HCT116 (cell line): Measurements from ENCODE around the gene FOXN3. TPM values are rescaled to one million over a fixed set of nuclear protein-coding genes. Genes with fewer than 3 reads are reported as not detected.

ENCODE experiments used
- ATAC-seq: fragments of 200-7000 bp; cut with Tn5 transposase; 2 replicates; pipeline ENCODE4 v1.9.1; 2020; ENCODE audit warnings: mild to moderate bottlenecking, moderate library complexity
- BruUV-seq: library from RNA; stranded (reverse); fragments of 400-500 nt; replicated peaks from 2 replicates; lab custom pipeline; 2021; lab: Mats Ljungman, UMichigan
- CTCF ChIA-PET: fragments of 300-600 bp; sonication (Branson Sonifier 250); formaldehyde crosslinking; loops from one replicate; lab custom pipeline; 2021; ENCODE audit warnings: antibody characterized with exemption; lab: Charles Lee
- POLR2A ChIA-PET: fragments of 300-600, 350-600 bp; sonication (Branson Sonifier 250); formaldehyde crosslinking; loops from one replicate; lab custom pipeline; 2021; ENCODE audit warnings: antibody characterized with exemption; lab: Charles Lee
- RAD21 ChIA-PET, 2 experiments: fragments of 300-600 bp; sonication (Branson Sonifier 250); formaldehyde crosslinking; loops; one replicate each; lab custom pipeline; 2023; ENCODE audit warnings: low total read pairs in 2 of 2; ENCODE audit not compliant: uncharacterized antibody in 2 of 2, unreplicated experiment in 2 of 2, low non-redundant PET in 1 of 2; lab: Charles Lee
- DNase-seq: peaks from one replicate; pipeline ENCODE4 v3.0.0-alpha.2; 2010; ENCODE audit warnings: low read depth, low spot score
- H2AFZ ChIP-seq: fragments of 200-600 bp; shearing (Covaris generic), sonication (generic); 2 replicates; pipeline ENCODE4 v1.6.1; 2017; ENCODE audit warnings: low read depth, mixed run types, mixed read lengths, antibody characterized with exemption, low read length; ENCODE audit not compliant: poor library complexity, severe bottlenecking
- H3K27ac ChIP-seq: 2 replicates; pipeline ENCODE4 v1.5.1; 2012; ENCODE audit warnings: low read depth, low read length
- H3K27me3 ChIP-seq: fragments of 200-600 bp; sonication (generic); 2 replicates; pipeline ENCODE4 v1.6.1; 2016; ENCODE audit warnings: mixed run types, low read length, mixed read lengths; ENCODE audit not compliant: insufficient read depth
- H3K36me3 ChIP-seq, 2 experiments: fragments of 200-500 bp in 1 of 2; fragments of 200-600 bp in 1 of 2; sonication (Bioruptor generic) in 1 of 2; sonication (generic) in 1 of 2; 2 replicates each; pipeline versions ENCODE4 v1.5.1 to v1.6.1; 2014 to 2016; ENCODE audit warnings: low read length in 2 of 2, inconsistent platforms in 1 of 2, mixed read lengths in 1 of 2, mixed run types in 1 of 2; ENCODE audit not compliant: insufficient read depth in 2 of 2, control insufficient read depth in 1 of 2
- H3K4me1 ChIP-seq, 2 experiments: fragments of 200-600 bp in 1 of 2; sonication (generic) in 1 of 2; 2 replicates each; pipeline versions ENCODE4 v1.5.1 to v1.6.1; 2012 to 2017; ENCODE audit warnings: low read length in 2 of 2, inconsistent platforms in 1 of 2, mild to moderate bottlenecking in 1 of 2, mixed read lengths in 1 of 2, mixed run types in 1 of 2, moderate library complexity in 1 of 2; ENCODE audit not compliant: insufficient read depth in 2 of 2, control insufficient read depth in 1 of 2
- H3K4me2 ChIP-seq: fragments of 200-600 bp; sonication (generic); 2 replicates; pipeline ENCODE4 v1.6.1; 2017; ENCODE audit warnings: mixed run types, low read length, mixed read lengths
- H3K4me3 ChIP-seq, 2 experiments: fragments of 200-600 bp in 1 of 2; sonication (generic) in 1 of 2; replicated peaks in 1 of 2; 2 replicates each; pipeline ENCODE4 v1.5.1; 2011 to 2016; ENCODE audit warnings: low read length in 2 of 2, control low read depth in 1 of 2, low read depth in 1 of 2, mild to moderate bottlenecking in 1 of 2, mixed read lengths in 1 of 2, mixed run types in 1 of 2
- H3K79me2 ChIP-seq: fragments of 200-600 bp; sonication (generic); 2 replicates; pipeline ENCODE4 v1.6.1; 2017; ENCODE audit warnings: mild to moderate bottlenecking, mixed run types, low read length, moderate library complexity, mixed read lengths; ENCODE audit not compliant: insufficient read depth
- H3K9ac ChIP-seq: fragments of 200-600 bp; sonication (generic); 2 replicates; pipeline ENCODE4 v1.6.1; 2016; ENCODE audit warnings: low read length, mixed read lengths
- H3K9me2 ChIP-seq: fragments of 200-600 bp; sonication (generic), shearing (Covaris generic); 2 replicates; pipeline ENCODE4 v1.6.1; 2017; ENCODE audit warnings: mixed run types, mild to moderate bottlenecking, moderate library complexity; ENCODE audit not compliant: insufficient read depth
- H3K9me3 ChIP-seq, 2 experiments: fragments of 200-500 bp in 1 of 2; fragments of 200-600 bp in 1 of 2; sonication (Bioruptor generic) in 1 of 2; sonication (generic) in 1 of 2; 2 replicates each; pipeline ENCODE4 v1.6.1; 2014 to 2017; ENCODE audit warnings: low read length in 2 of 2, mixed read lengths in 2 of 2, inconsistent platforms in 1 of 2, low read depth in 1 of 2, mild to moderate bottlenecking in 1 of 2, mixed run types in 1 of 2, moderate library complexity in 1 of 2; ENCODE audit not compliant: control insufficient read depth in 1 of 2, insufficient read depth in 1 of 2
- H4K20me1 ChIP-seq: fragments of 200-600 bp; sonication (generic), shearing (Covaris generic); 2 replicates; pipeline ENCODE4 v1.6.1; 2017; ENCODE audit warnings: mixed run types, mild to moderate bottlenecking, moderate library complexity; ENCODE audit not compliant: insufficient read depth
- CBX3 ChIP-seq: IDR thresholded peaks from 2 replicates; pipeline ENCODE4 v1.6.1; 2012; ENCODE audit warnings: low read depth
- CTCF ChIP-seq, 3 experiments: fragments of 200-600 bp in 1 of 3; sonication (generic) in 1 of 3; IDR thresholded peaks in 2 of 3; conservative IDR thresholded peaks in 1 of 3; 2 replicates each; pipeline ENCODE4 v1.5.1; 2012 to 2017; ENCODE audit warnings: low read depth in 2 of 3, low read length in 2 of 3, antibody characterized with exemption in 1 of 3, borderline replicate concordance in 1 of 3, control low read depth in 1 of 3, mild to moderate bottlenecking in 1 of 3, mixed read lengths in 1 of 3, mixed run types in 1 of 3, moderate library complexity in 1 of 3; ENCODE audit not compliant: insufficient read depth in 1 of 3
- EGR1 ChIP-seq: IDR thresholded peaks from 2 replicates; pipeline ENCODE4 v1.6.1; 2012; ENCODE audit warnings: low read depth
- EZH2 ChIP-seq: fragments of 200-600 bp; sonication (generic); IDR thresholded peaks from 2 replicates; pipeline ENCODE4 v1.6.1; 2017; ENCODE audit warnings: antibody characterized with exemption, mixed run types
- POLR2A ChIP-seq: IDR thresholded peaks from 2 replicates; pipeline ENCODE4 v1.7.0; 2011; ENCODE audit warnings: borderline replicate concordance; ENCODE audit not compliant: insufficient read depth, insufficient read length; ENCODE audit errors: extremely low read depth
- POLR2AphosphoS5 ChIP-seq: IDR thresholded peaks from 2 replicates; pipeline ENCODE4 v1.6.1; 2011; ENCODE audit warnings: mild to moderate bottlenecking, low read depth, low read length, moderate library complexity
- RAD21 ChIP-seq: IDR thresholded peaks from 2 replicates; pipeline ENCODE4 v1.6.1; 2012; ENCODE audit warnings: low read depth, mild to moderate bottlenecking
- SIN3A ChIP-seq: IDR thresholded peaks from 2 replicates; pipeline ENCODE4 v1.6.1; 2012; ENCODE audit warnings: low read depth
- SP1 ChIP-seq: IDR thresholded peaks from 2 replicates; pipeline ENCODE4 v1.6.1; 2012; ENCODE audit warnings: low read depth
- SRF ChIP-seq: IDR thresholded peaks from 2 replicates; pipeline ENCODE4 v1.6.1; 2012; ENCODE audit warnings: low read depth
- TCF7L2 ChIP-seq: IDR thresholded peaks from 2 replicates; pipeline ENCODE4 v1.7.0; 2011; ENCODE audit warnings: borderline replicate concordance, inconsistent platforms; ENCODE audit not compliant: insufficient read depth, insufficient read length; ENCODE audit errors: extremely low read depth
- ZBTB33 ChIP-seq: IDR thresholded peaks from 2 replicates; pipeline ENCODE4 v1.6.1; 2011; ENCODE audit warnings: mild to moderate bottlenecking, low read length, moderate library complexity; ENCODE audit not compliant: insufficient replicate concordance; ENCODE audit errors: extremely low read depth
- ZFX ChIP-seq: fragments of 450-650 bp; IDR thresholded peaks from 2 replicates; pipeline ENCODE4 v1.6.1; 2017
- ZNF274 ChIP-seq: fragments of 200-500 bp; sonication (Bioruptor generic); IDR thresholded peaks from 2 replicates; pipeline ENCODE4 v1.6.1; 2014; ENCODE audit warnings: mild to moderate bottlenecking, low read depth, low read length, inconsistent platforms
- intact Hi-C: fragments of 100-400 bp; cut with micrococcal nuclease; formaldehyde crosslinking; loops from 2 replicates; pipeline ENCODE4 v1.10.0; 2022
- total RNA-seq: library from RNA; stranded (reverse); gene quantifications from one replicate; pipeline ENCODE4 v1.2.1, GENCODE V29; 2021; ENCODE audit not compliant: unreplicated experiment

FOXN3 gene
- total RNA-seq, 1 experiment from 2014 or later, result 20.0 TPM

- no peak overlapping the region for H3K9ac ChIP-seq
- no peaks in the 10 kb centered on the region for H3K9me3 ChIP-seq
- H2AFZ ChIP-seq, result no peak overlapping the region
- H3K9me2 ChIP-seq, result no peaks in the 10 kb centered on the region
- BruUV-seq, result no TSS peak
- RAD21 ChIA-PET, result no interaction called here
- H3K4me3 ChIP-seq, result no peak overlapping the region
- ATAC-seq (no peak), DNase-seq (no peak)
- TF ChIP-seq SRF, result no peak
- no peak for TF ChIP-seq SP1
- TF ChIP-seq ZBTB33, result no peak
- TF ChIP-seq EZH2, result no peak
- no peak for TF ChIP-seq ZNF274
- TF ChIP-seq EGR1, result no peak
- no peak for TF ChIP-seq TCF7L2
- TF ChIP-seq CTCF (IDR thresholded peaks at IDR 0.05 in 2 of 3, conservative IDR thresholded peaks at IDR 0.05 in 1 of 3; ENCODE audit: borderline replicate concordance in 1 of 3, insufficient read depth in 1 of 3, low read depth in 2 of 3, low read length in 2 of 3), result no peak
- no peak for TF ChIP-seq POLR2A
- TF ChIP-seq RAD21, result no peak
- TF ChIP-seq POLR2AphosphoS5, result no peak
- TF ChIP-seq ZFX, result no peak
- TF ChIP-seq CBX3, result no peak
- no peak for TF ChIP-seq SIN3A
- peaks cover 18 to 28% of the 10 kb centered on the region in 2 experiments; a peak in 3 of 4 replicates for H3K4me1 ChIP-seq
- H3K79me2 ChIP-seq, result no peaks in the 10 kb centered on the region
- H3K4me2 ChIP-seq, result no peak overlapping the region
- CTCF ChIA-PET, result no interaction called here
- H3K27me3 ChIP-seq, result peaks cover 8% of the 10 kb centered on the region; the same call in 1 of the 2 replicates
- POLR2A ChIA-PET, result no interaction called here
- intact Hi-C loops, result no loop called here
- no peaks in the 10 kb centered on the region for H3K36me3 ChIP-seq
- no peaks in the 10 kb centered on the region for H4K20me1 ChIP-seq
- H3K27ac ChIP-seq, result no peak overlapping the region
Observed at GRCh38 chr14:89140326-89140725, 276.7 kb downstream of the FOXN3 start.
